ENCODE data around the gene ENOX1.

ENOX1 gene

DNA sequence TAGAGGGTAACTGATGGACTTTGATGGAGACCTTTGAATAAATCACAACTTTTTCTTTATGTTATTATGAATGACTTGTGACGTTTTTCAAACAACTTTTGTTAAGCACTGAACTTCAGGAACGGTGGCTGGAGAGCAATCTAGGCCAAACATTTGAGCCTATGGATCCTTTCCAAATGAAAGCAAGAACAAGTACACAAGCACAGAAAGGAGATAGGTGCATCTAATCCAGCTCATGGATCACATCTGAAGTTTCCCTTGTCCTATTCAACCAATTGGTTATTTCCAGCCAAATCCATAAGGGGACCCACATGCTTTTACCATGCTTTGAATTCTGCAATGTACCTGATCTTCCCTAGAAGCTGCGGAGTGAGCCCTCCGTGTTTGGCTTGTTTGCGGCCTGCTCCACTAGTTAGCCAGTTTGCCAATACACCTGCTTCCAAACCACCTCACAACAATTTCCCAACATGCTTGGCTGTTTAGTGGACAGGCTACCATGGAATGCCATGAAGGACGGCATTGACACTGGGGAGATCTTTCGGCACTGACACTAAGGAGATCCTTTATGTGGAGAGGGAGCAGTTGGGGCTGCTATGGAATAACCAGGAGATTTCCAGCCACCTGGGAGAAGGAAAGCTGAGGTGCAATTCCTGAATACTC lies 447.5 kb downstream of the ENOX1 start:
- Histone ChIP-seq H2BK5ac (ENCODE audit: low read length) (no peak overlapping the region), H3K4me3 (ENCODE audit: low read length) (no peak overlapping the region), H3K4ac (ENCODE audit: low read depth, low read length) (no peak overlapping the region), H3K4me2 (ENCODE audit: low read length) (no peak overlapping the region), H3K36me3 (ENCODE audit: control insufficient read depth, insufficient read depth, low read length) (no peaks in the 10 kb centered on the region), H3K27me3 (ENCODE audit: insufficient read depth, low read length, poor library complexity) (no peaks in the 10 kb centered on the region), H3K9ac (ENCODE audit: low read length) (no peak overlapping the region), H4K5ac (ENCODE audit: low read length) (no peak overlapping the region), H4K8ac (ENCODE audit: low read depth, low read length) (no peak overlapping the region), H2BK15ac (replicated peaks; ENCODE audit: low read depth) (no peak overlapping the region), H3K27ac (ENCODE audit: low read depth, low read length) (no peak overlapping the region), H2AK5ac (ENCODE audit: low read length) (no peak overlapping the region), H3K56ac (ENCODE audit: low read length) (no peak overlapping the region), H3K4me1 (ENCODE audit: control insufficient read depth, low read depth, low read length) (no peaks in the 10 kb centered on the region), H3K23ac (ENCODE audit: low read length) (no peak overlapping the region), H3K18ac (ENCODE audit: low read length) (no peak overlapping the region), H2BK120ac (ENCODE audit: low read depth, low read length) (no peak overlapping the region), H3K79me1 (ENCODE audit: low read length) (no peaks in the 10 kb centered on the region), H3K79me2 (ENCODE audit: control insufficient read depth, insufficient read depth, low read length) (no peaks in the 10 kb centered on the region)
- DNase-seq = no peak
- WGBS (ENCODE audit: extremely low coverage, insufficient coverage, low lambda C conversion rate) = no CpG with 5 or more reads among the region's 7 CpGs

DNA sequence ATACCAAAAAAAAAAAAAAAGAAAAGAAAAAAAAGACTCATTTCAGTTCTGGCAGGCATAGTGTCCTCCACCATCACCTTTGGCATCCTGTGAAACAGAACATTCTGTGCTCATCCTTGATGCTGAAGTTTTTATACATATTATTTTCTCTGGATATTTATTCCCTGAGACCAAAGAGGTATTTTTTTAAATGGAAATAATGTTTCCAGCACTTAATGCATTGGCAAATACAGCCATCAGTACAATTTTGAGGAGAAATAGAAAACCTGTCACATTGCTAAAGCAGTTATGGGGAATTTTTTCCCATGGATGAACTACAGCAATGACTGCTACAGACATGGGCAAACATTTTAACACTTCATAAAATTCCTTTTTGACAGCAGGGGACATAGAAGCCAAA lies 451.0 kb downstream of the ENOX1 start:
- no peak overlapping the region for H4K5ac ChIP-seq (ENCODE audit: low read length)
- no peak overlapping the region for H2AK5ac ChIP-seq (ENCODE audit: low read length)
- H3K79me2 ChIP-seq (ENCODE audit: control insufficient read depth, insufficient read depth, low read length) = no peaks in the 10 kb centered on the region
- no peak overlapping the region for H4K8ac ChIP-seq (ENCODE audit: low read depth, low read length)
- no peak overlapping the region for H3K23ac ChIP-seq (ENCODE audit: low read length)
- no peak overlapping the region for H3K4me3 ChIP-seq (ENCODE audit: low read length)
- H3K27me3 ChIP-seq (ENCODE audit: insufficient read depth, low read length, poor library complexity) = no peaks in the 10 kb centered on the region
- H3K4me2 ChIP-seq (ENCODE audit: low read length) = no peak overlapping the region
- no peak overlapping the region for H3K18ac ChIP-seq (ENCODE audit: low read length)
- no peaks in the 10 kb centered on the region for H3K79me1 ChIP-seq (ENCODE audit: low read length)
- no peak overlapping the region for H3K27ac ChIP-seq (ENCODE audit: low read depth, low read length)
- H2BK120ac ChIP-seq (ENCODE audit: low read depth, low read length) = no peak overlapping the region
- no peaks in the 10 kb centered on the region for H3K36me3 ChIP-seq (ENCODE audit: control insufficient read depth, insufficient read depth, low read length)
- H3K4ac ChIP-seq (ENCODE audit: low read depth, low read length) = no peak overlapping the region
- H3K4me1 ChIP-seq (ENCODE audit: control insufficient read depth, low read depth, low read length) = no peaks in the 10 kb centered on the region
- H2BK15ac ChIP-seq (replicated peaks; ENCODE audit: low read depth) = no peak overlapping the region
- no peak for DNase-seq
- no peak overlapping the region for H2BK5ac ChIP-seq (ENCODE audit: low read length)
- no peak overlapping the region for H3K56ac ChIP-seq (ENCODE audit: low read length)
- no peak overlapping the region for H3K9ac ChIP-seq (ENCODE audit: low read length)

DNA sequence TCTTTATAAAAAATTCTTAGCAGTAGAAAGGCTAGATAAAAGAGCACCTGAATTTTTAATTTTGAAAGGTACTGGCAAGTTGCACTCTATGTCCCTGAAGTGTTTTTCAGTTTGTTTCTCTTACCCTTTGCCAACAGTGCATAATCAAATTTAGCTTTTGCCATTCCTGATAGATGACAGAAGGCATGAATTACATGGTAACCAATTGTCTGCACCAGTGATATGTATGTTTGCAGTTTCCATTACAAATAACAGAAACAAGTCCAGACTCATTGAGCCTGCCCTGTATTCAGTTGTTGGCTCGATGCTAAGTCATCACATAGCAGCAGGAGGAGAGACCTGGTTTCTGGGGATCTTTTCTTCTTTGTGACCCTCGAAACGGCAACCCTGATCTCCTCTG lies 453.6 kb downstream of the ENOX1 start:
- no peak overlapping the region for H2AK5ac ChIP-seq (ENCODE audit: low read length)

GRCh38 chr13:43331672-43332071 lies 455.1 kb downstream of the ENOX1 start:
- no peak for DNase-seq
- Histone ChIP-seq H4K8ac (ENCODE audit: low read depth, low read length) (no peak overlapping the region), H3K4me2 (ENCODE audit: low read length) (no peak overlapping the region), H3K56ac (ENCODE audit: low read length) (no peak overlapping the region), H3K4me3 (ENCODE audit: low read length) (no peak overlapping the region), H3K9ac (ENCODE audit: low read length) (no peak overlapping the region), H3K4me1 (ENCODE audit: control insufficient read depth, low read depth, low read length) (no peaks in the 10 kb centered on the region), H2BK5ac (ENCODE audit: low read length) (no peak overlapping the region), H3K79me1 (ENCODE audit: low read length) (no peaks in the 10 kb centered on the region), H3K27me3 (ENCODE audit: insufficient read depth, low read length, poor library complexity) (no peaks in the 10 kb centered on the region), H3K4ac (ENCODE audit: low read depth, low read length) (no peak overlapping the region), H3K36me3 (ENCODE audit: control insufficient read depth, insufficient read depth, low read length) (no peaks in the 10 kb centered on the region), H3K18ac (ENCODE audit: low read length) (no peak overlapping the region), H2AK5ac (ENCODE audit: low read length) (no peak overlapping the region), H2BK120ac (ENCODE audit: low read depth, low read length) (no peak overlapping the region), H3K27ac (ENCODE audit: low read depth, low read length) (no peak overlapping the region), H2BK15ac (replicated peaks; ENCODE audit: low read depth) (no peak overlapping the region), H4K5ac (ENCODE audit: low read length) (no peak overlapping the region), H3K23ac (ENCODE audit: low read length) (no peak overlapping the region), H3K79me2 (ENCODE audit: control insufficient read depth, insufficient read depth, low read length) (no peaks in the 10 kb centered on the region)
- no CpG with 5 or more reads among the region's 6 CpGs for WGBS (ENCODE audit: extremely low coverage, insufficient coverage, low lambda C conversion rate)

More for the DNA sequence above, 453.6 kb downstream of the ENOX1 start:
- H3K36me3 ChIP-seq (ENCODE audit: control insufficient read depth, insufficient read depth, low read length) = no peaks in the 10 kb centered on the region
- no peaks in the 10 kb centered on the region for H3K79me1 ChIP-seq (ENCODE audit: low read length)
- no peak overlapping the region for H3K4ac ChIP-seq (ENCODE audit: low read depth, low read length)
- H3K18ac ChIP-seq (ENCODE audit: low read length) = no peak overlapping the region
- H3K27ac ChIP-seq (ENCODE audit: low read depth, low read length) = no peak overlapping the region
- no peak overlapping the region for H3K56ac ChIP-seq (ENCODE audit: low read length)
- no peak for DNase-seq
- no CpG with 5 or more reads among the region's 3 CpGs for WGBS (ENCODE audit: extremely low coverage, insufficient coverage, low lambda C conversion rate)
- H3K4me3 ChIP-seq (ENCODE audit: low read length) = no peak overlapping the region
- no peak overlapping the region for H3K23ac ChIP-seq (ENCODE audit: low read length)
- H4K5ac ChIP-seq (ENCODE audit: low read length) = no peak overlapping the region
- H3K4me1 ChIP-seq (ENCODE audit: control insufficient read depth, low read depth, low read length) = no peaks in the 10 kb centered on the region
- H2BK15ac ChIP-seq (replicated peaks; ENCODE audit: low read depth) = no peak overlapping the region
- no peaks in the 10 kb centered on the region for H3K27me3 ChIP-seq (ENCODE audit: insufficient read depth, low read length, poor library complexity)
- H3K9ac ChIP-seq (ENCODE audit: low read length) = no peak overlapping the region
- no peak overlapping the region for H2BK5ac ChIP-seq (ENCODE audit: low read length)
- no peaks in the 10 kb centered on the region for H3K79me2 ChIP-seq (ENCODE audit: control insufficient read depth, insufficient read depth, low read length)
- no peak overlapping the region for H3K4me2 ChIP-seq (ENCODE audit: low read length)
- H4K8ac ChIP-seq (ENCODE audit: low read depth, low read length) = no peak overlapping the region
- H2BK120ac ChIP-seq (ENCODE audit: low read depth, low read length) = no peak overlapping the region

GRCh38 chr13:43329702-43330101 lies 457.1 kb downstream of the ENOX1 start:
- Histone ChIP-seq H2AK5ac (ENCODE audit: low read length) (no peak overlapping the region), H3K4me1 (ENCODE audit: control insufficient read depth, low read depth, low read length) (no peaks in the 10 kb centered on the region), H3K56ac (ENCODE audit: low read length) (no peak overlapping the region), H3K27me3 (ENCODE audit: insufficient read depth, low read length, poor library complexity) (no peaks in the 10 kb centered on the region), H4K5ac (ENCODE audit: low read length) (no peak overlapping the region), H3K36me3 (ENCODE audit: control insufficient read depth, insufficient read depth, low read length) (no peaks in the 10 kb centered on the region), H3K4me2 (ENCODE audit: low read length) (no peak overlapping the region), H3K79me2 (ENCODE audit: control insufficient read depth, insufficient read depth, low read length) (no peaks in the 10 kb centered on the region), H3K79me1 (ENCODE audit: low read length) (no peaks in the 10 kb centered on the region), H4K8ac (ENCODE audit: low read depth, low read length) (no peak overlapping the region), H3K9ac (ENCODE audit: low read length) (no peak overlapping the region), H3K4me3 (ENCODE audit: low read length) (no peak overlapping the region), H2BK15ac (replicated peaks; ENCODE audit: low read depth) (no peak overlapping the region), H3K18ac (ENCODE audit: low read length) (no peak overlapping the region), H2BK120ac (ENCODE audit: low read depth, low read length) (no peak overlapping the region), H2BK5ac (ENCODE audit: low read length) (no peak overlapping the region), H3K27ac (ENCODE audit: low read depth, low read length) (no peak overlapping the region), H3K23ac (ENCODE audit: low read length) (no peak overlapping the region), H3K4ac (ENCODE audit: low read depth, low read length) (no peak overlapping the region)
- DNase-seq = no peak
- WGBS (ENCODE audit: extremely low coverage, insufficient coverage, low lambda C conversion rate) = no CpG with 5 or more reads among the region's 2 CpGs

GRCh38 chr13:43328907-43329306 lies 457.9 kb downstream of the ENOX1 start:
- Histone ChIP-seq H3K4me1 (ENCODE audit: control insufficient read depth, low read depth, low read length) (no peaks in the 10 kb centered on the region), H2BK15ac (replicated peaks; ENCODE audit: low read depth) (no peak overlapping the region), H3K56ac (ENCODE audit: low read length) (no peak overlapping the region), H3K79me1 (ENCODE audit: low read length) (no peaks in the 10 kb centered on the region), H3K4me3 (ENCODE audit: low read length) (no peak overlapping the region), H3K79me2 (ENCODE audit: control insufficient read depth, insufficient read depth, low read length) (no peaks in the 10 kb centered on the region), H4K5ac (ENCODE audit: low read length) (no peak overlapping the region), H4K8ac (ENCODE audit: low read depth, low read length) (no peak overlapping the region), H3K18ac (ENCODE audit: low read length) (no peak overlapping the region), H2BK5ac (ENCODE audit: low read length) (no peak overlapping the region), H2BK120ac (ENCODE audit: low read depth, low read length) (no peak overlapping the region), H3K27ac (ENCODE audit: low read depth, low read length) (no peak overlapping the region), H2AK5ac (ENCODE audit: low read length) (no peak overlapping the region), H3K27me3 (ENCODE audit: insufficient read depth, low read length, poor library complexity) (no peaks in the 10 kb centered on the region), H3K23ac (ENCODE audit: low read length) (no peak overlapping the region), H3K4me2 (ENCODE audit: low read length) (no peak overlapping the region), H3K4ac (ENCODE audit: low read depth, low read length) (no peak overlapping the region), H3K36me3 (ENCODE audit: control insufficient read depth, insufficient read depth, low read length) (no peaks in the 10 kb centered on the region), H3K9ac (ENCODE audit: low read length) (no peak overlapping the region)
- no peak for DNase-seq
- WGBS (ENCODE audit: extremely low coverage, insufficient coverage, low lambda C conversion rate) = no CpG with 5 or more reads among the region's 1 CpG

Measured in mesendoderm (in vitro differentiated cells).